NCI-H2029 (cell line): ENCODE results near the gene TBCCD1.
"Not testable (repeated sequence)": the region's sequence is repeated elsewhere in the genome, so short reads cannot be mapped to it uniquely, and the experiment has no call there.

Experiments used
- DNase-seq: peaks from one replicate; lab custom pipeline; 2025; lab: John Stamatoyannopoulos, UW

The TBCCD1 gene

DNA sequence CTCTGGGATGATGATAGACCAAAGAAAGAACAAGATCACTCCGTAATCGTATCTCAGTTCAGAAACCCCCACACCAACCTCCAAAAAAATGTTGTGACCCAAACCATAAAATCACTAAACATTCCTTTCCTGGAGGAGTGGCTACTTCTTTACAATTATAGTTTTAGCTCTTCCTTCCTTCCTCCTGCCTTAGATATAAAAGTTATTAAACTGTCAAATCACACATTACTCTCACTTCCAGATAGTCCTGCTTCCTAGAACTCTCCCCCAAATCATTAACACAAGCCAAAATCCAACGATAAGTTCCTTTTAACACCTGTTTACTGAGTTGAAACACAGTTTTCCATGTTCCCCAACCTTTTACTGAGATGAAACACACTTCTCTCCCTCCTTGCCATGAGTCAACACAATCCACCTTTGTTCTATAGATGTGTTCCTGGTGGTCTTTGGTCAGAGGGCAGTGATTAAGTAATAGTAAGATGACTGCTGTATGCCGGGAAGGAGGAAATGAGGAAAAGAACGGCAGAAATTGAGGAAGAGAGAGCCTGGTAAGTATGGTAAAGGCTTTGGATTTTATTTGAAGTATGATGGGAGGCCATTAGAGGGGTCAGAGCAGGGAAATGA lies 14.6 kb downstream of the TBCCD1 start:
- DNase-seq = no peak

DNA sequence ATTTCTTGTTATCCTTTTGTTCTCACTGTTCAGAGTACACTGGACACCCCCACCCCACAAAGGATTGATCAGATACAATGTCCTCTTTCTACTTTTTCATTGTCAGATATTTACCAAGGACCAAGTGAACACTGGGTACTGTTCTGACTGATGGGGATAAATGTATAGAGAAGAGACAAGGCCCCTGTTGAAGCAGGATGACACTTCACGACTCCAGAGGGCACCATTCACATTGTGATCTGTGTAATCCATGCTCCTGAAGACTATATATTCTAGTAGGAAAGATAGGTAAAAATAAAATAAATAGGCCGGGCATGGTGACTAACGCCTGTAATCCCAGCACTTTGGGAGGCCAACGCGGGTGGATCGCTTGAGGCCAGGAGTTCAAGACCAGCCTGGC lies 15.8 kb downstream of the TBCCD1 start:
- DNase-seq = no peak

DNA sequence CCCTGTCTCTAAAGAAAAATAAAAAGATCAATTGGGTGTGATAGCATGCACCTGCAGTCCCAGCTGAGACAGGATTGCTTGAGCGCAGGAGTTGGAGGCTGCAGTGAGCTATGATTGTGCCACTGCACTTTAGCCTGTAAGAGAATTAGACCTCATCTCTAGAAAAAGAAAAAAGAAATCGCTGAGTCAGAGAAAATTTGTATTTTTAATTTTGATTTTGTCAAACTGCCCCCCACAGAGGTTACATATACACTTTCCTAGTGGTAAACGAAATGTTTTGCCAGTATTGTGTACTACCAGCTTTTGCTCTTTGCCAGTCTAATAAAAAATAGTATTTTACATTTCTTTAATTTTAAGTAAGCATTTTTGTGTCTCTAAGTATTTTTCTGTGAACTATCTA lies 17.6 kb downstream of the TBCCD1 start:
- no peak for DNase-seq

DNA sequence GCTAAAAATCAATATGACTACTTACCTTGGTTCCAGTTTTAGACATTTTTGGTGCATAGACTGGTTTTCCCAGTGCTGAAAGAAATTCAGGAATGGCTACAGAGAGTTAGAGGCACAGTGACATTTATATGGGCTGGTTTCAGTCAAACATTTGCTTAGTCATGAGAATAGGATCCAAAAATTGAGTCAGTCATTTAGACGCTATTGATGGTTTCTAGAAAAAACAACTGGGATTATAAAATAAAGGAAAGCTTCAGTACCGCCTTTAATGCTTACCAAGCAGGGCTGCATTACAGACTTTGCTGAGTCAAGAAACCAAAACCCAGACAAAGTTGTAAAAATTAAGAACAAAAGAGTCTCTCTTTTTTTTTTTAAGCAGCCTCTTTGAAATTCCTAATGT lies 22.9 kb downstream of the TBCCD1 start, which contains the start of gene CRYGS:
TSS of gene CRYGS (minus strand) at position 100 of the 400 bp plus-strand sequence. CDS start at position 46, 54 bp downstream.
- DNase-seq = no peak

DNA sequence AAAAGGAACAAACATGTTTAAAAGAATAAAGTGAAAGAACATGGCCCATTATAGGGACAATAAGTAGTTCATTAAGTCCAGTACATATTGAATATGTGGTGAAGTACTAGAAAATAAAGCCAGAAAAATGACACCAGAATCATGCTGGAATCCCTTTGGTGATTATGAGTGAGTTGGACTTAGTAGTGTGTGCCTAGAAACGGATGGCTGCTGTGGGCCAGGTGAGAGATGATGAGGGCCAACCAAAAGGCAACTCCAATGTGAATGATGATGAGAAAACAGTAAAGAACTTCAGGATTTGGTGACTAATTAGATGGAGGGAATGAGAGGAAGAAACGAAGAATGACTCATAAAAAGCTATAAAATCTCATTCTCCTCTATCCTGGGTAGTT lies 26.3 kb downstream of the TBCCD1 start:
- no peak for DNase-seq

DNA sequence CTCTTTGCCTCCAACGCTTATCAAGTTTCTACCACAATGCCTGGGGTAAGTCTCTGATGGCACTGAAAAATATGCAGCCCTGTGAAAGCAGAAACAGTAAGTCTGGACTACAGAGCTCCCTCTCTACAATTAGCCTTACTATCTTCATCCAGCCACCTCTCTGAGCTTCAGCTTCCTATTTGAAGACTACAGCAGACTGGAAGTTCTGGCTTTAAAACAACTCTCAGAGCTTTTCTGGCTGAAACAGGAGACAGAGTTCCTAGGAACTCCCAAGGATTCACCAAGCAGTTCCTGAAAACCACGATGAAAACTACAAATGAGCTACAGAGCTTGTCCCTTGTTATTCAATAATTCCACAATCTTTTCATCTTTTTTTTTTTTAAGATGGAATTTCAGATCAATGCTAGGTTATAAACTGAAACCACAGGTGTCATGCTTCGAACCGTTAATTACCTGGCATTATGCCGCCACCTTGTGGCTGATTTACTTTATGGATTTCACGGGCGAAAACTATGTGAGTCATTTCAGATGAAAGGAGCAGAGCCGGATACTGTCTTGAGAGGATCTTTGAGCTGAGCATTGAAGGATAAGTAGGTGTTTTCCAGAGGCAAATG lies 26.8 kb downstream of the TBCCD1 start:
- DNase-seq = peak; percentile 33

DNA sequence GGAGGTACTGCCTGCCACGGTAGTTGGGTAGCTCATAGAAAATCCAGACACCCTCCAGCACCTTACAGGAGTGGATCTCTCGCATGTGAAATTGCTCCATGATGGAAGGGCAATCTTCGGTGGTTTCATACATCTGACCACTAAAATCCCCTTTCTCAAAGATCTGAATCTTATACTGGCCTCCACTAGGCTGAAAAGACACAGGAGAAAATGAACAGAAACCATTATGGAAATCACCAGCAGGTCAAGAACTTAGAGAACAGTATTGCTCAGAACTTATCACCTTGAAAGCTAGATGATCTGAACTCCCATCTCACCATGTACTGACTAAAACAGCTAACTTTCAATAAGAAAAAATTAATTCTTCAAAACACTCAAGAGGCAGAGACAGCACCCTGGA lies 28.4 kb downstream of the TBCCD1 start:
- DNase-seq = no peak

DNA sequence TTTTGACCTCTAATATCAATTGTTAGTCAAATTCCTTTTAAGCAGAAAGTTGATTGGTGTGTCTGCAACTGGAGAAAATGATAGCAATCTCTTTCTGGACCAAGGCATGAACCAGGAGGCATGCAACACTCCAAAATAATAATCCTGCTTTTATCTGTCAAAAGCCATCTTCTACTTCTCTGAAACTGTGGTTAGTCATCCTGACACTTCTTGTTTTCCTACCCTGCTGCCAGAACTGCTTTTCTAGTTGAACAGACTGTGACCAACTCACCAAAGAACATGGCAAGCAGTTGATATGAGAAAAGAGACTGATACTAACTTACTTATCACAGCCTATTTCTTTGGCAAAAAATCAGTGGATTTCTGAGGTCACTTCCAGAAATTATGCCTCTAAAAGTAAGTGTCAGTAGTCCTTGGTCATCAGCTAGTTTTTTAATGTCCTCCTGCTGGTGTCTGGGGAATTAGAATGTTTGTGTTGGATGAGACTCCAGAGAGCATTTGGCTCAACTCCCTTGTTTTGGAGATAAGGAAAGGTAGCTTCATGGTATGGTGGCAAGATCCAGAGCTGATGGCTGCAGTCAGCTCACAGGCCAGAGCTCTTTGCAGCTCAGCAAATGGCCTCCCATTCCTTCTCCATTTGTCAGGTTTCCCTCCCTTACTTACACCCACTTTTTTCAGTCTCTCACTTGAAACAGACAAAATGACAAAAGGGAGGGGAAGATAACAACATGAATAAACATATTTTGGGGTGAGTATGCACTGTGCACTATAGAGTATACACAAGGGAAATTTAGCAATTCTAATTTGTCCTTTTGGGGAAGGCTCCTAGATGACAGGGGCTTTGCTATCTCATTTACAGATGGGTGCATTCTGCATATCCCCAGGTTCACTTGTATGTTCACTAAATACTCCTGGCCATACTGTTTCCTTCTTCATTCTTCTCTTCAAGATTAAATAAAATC lies 30.0 kb downstream of the TBCCD1 start:
- no peak for DNase-seq

DNA sequence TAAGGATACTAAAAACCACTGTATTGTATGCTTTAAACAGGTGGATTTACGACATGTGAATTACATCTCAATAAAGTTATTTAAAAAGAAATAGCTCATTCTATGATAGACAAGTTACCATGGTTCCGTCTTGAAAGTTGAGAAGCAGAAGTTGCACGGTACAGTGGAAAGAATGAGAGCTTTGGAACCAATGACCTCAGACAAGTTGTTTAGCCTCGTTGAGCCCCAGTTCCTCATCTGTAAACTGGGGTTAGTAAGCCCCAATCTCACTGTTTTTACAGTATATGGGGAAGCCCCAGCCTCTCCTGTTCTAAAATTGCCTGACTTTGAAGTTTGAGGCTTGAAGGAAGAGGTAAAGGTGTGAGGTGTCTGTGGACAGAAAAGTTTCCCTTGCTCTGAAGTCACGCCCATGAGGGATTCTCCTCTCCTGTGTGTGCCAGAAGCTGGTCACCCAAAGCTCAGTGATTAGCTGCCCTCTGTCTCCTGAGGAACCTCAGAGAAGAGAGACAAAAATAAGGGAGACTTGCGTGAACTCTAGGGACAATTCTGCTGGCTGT lies 32.9 kb downstream of the TBCCD1 start:
- no peak for DNase-seq

DNA sequence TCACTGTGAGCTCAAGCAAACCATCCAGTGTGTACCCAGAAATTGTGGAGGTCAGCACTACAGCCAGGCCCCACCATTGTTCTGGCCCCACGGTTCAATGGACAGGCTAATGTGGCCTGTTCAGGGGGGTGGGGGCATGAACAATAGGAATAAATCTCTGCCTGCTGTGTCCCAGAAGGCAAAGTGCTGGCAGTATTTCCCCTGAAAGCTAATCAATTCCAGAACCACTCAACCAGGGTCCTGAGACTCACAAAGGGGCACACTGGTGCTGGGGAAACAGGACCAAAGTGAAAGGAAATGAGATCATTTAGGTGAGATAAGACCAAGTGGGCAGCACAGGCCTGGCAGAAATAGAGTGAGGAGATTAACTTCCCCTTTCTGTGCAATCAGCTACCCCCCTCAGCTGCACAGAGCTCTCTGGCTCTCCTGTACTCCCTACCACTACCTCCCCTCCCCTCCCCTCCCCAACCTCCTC lies 34.5 kb downstream of the TBCCD1 start:
- DNase-seq = no peak

DNA sequence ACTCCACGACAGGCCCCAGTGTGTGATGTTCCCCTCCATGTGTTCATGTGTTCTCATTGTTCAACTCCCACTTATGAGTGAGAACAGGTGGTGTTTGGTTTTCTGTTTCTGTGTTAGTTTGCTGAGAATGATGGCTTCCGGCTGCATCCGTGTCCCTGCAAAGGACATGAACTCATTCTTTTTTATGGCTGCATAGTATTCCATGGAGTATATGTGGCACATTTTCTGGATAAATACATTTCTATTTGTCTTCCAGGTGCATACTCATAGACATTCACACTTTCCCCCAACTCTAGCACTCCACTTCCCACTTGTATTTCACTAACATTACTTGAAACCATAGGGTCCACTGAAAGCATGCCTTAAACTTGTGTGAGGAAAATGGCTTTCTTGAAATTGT lies 35.4 kb downstream of the TBCCD1 start:
- DNase-seq = not testable (repeated sequence)

DNA sequence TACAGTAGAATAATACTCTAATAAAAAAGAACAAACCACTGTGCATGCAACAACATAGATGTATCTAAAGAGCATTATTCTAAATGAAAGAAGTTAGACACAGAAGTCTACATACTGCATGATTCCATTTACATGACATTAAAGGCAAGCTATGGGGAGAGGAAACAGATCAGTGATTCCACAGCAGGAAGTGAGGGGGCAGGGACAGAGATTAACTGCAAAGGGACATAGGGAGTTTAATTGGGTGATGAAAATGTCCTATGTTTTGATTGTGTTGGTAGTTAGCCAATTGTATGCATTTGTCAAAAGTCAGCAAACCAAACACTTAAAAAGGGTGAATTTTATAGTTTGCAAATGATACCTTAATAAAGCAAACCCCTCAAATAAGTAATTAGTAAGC lies 36.7 kb downstream of the TBCCD1 start:
- DNase-seq = no peak

DNA sequence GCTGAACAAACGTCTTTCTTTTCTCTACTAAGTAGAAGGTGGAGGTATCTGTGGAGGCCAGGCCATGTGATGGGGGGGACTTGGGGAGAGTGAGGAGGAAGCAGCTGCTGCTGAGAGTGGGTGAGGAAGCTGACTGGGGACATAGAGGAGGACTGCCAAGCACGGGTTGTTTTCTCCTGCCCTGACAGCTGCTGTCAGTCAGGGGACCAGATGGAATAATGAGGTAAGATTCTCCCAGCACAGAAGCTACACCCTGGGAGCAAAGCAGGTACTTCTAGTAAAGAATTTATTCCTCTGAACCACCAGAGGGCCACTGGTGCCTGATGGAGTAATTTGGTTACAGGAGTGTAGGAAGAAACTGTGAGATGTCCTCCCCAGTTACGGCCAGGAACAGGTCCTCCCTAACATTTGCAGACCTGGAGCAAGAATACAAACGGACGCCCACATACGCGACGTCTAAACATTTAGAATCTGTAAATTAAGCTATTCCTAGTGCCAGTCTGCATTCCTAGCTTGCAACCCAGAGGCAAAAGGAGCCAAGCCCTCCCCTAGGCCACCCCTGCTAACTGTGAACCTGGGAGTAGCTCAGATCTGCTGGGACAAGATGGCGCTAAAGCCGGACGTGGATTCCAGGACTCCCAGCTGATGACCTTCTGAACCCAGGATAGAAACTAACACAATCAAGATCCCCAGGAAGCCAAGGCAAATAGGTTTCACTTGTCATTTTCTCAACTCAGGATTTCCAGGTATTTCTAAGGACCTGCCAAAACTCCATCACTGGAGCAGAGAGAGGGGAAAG lies 37.7 kb downstream of the TBCCD1 start:
- DNase-seq = no peak

DNA sequence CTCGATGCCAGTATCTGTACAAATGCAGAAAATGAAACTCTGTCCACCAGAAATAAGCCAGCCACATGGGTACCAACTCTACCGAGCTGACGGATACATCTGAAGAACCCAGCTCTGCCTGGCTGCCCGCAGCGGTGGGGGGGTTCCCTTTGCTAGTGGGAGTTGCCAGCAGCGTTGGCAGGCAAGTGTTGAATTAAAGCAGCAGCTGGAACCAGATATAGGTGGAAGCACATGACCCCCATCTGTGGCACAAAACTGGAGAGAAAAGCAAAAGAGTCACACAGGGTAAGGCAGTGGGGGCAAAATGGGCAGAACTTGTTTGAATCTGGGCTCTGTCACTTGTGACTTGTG lies 40.9 kb downstream of the TBCCD1 start:
- no peak for DNase-seq

DNA sequence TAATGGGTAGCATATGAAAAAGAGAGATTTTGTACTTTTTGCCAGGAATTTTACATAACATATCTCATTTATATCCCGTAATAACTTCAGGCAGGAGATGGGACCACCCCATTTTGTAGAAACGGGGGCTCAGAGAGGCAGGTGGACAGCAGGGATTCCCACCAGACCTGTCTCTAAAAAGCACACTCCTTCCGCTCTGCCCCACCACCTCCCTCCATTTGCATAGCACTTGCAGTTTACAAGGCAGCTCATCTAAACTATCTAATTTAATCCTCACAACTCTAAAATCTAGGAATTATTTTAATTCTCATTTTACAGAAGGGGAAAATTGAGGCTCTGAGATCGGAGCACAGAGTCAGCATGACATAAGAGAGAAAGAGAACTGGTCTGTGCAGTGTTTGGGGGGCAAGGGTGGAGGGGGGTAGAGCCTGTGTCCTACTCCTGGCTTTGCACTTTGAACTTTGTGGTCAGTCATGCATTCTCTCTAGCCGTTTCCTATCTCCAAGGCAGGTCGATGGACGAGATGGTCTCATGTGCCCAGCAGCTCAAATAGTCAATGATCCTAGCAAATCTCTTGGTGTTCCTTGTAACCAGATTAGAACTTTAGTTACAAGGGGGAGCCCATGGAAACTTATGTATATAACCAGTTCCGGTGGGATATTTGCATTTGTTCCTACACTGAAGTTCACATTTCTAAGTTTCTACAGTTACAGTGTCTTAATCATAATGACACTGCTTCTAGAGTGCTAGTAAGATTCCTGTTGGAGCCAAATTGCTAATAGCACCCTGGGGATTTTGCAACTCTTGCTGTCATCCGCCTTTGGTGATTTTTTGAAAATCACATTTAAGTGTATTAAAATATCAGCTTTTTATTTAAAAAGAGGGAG lies 41.5 kb downstream of the TBCCD1 start:
- no peak for DNase-seq

DNA sequence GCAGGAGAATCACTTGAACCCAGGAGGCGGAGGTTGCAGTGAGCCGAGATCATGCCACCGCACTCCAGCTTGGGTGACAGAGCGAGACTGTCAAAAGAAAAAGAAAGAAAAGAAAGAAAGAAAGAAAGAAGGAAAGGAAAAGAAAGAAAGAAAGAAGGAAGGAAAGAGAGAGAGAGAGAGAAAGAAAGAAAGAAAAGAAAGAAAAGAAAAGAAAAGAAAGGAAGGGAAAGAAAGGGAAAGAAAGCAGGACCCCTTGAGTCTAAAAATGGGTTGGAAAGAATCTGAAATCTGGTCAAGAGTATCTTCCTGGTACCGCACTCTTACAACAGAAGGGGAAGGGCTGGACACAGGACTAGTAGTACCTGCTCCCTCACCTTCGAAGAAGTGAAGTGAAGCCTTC lies 42.5 kb downstream of the TBCCD1 start:
- no peak for DNase-seq

DNA sequence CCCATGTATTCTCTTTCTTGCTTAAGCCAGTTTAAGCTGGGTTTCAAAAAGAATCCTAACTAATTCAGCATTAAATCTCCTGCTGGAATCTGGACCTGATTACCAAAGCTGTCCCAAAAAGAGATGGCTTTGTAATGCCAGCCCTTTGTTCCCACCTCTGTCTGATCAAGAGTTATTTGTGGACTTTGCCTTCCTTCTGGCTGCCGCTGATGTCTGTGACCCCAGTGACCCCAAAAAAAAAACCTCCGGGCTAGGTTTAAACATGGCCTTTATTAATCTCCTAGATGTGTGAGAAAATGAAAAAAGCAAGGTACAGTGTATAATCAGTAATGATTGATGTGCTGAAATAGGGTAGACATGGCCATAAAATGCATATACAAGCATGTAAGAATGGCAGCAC lies 43.7 kb downstream of the TBCCD1 start:
- DNase-seq = no peak

DNA sequence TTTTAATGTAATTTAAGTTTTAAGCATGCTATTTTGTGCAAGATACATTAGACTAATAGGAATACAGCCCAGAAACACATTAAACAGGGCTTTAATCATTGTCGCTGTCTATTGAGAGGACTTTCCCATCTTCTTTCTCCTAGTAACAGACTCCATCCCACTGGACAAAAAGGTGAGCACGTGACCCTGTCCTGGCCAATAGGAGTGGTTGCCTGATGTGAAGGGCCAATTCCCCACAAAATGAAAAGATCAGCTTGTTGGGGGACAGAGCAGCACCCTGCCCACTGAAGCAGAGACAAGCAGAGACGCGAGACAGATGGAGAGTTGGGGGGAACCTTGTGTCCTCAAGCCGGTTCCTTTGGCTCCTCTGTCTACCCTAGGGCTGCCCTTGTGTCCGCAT lies 44.1 kb downstream of the TBCCD1 start:
- no peak for DNase-seq

DNA sequence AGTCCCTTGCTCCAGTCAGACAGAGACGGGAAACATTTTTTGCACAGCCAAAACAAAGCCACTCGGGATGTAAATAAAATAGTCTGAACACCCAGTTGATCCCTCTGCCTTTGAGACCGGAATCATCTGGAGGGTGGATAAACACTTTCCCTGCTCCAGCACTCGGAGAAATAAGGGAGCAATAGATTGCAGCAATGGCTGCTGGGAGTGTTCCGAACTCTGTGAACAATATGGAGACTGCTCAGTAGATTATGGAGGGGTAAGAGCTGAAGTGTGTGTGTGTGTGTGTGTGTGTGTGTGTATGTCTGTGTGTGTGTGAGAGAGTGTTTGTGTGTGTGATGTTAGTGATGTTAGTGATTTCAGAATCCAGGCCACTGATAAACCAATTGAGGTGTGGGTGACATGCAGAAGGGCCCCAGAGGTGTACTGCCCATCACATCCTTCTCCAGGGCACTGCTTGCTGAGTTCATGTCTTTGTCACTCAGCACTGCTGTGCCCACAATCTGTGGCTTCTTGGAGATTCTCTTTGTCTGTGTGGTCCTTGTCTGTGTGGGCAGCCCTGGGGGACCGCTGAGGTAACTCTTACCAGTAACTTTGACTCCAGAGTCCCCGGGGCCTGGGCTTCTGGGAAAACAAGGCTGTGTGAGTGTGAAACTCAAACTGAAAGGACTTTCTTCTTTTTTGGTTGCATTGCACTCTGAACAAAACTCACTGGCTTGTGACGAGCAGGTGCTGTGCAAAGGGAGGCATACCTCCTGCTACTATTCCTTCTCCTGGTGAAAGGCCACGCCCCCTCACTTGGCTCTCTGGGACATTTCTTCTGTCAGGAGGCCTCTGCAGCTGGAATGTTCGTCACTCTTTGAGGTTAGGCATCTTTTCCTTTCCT lies 45.9 kb downstream of the TBCCD1 start:
- no peak for DNase-seq

DNA sequence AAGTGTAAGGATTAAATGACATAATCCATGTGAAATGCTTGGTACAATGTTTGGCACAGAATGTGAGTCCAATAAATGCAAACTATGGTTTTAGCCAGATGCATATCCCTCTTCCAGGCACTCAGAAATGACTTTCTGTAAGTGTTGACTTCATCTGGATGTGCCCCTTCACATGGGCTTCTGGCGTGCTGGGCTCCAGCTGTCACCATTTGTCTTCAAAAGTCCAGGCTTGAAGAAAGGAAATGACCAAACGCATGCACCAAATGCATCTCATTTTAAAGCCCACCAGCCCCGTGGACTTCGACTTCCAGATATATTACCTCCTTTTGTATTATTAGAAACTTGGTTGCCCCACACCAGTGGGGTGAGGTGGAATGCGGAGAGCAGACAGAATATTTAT lies 46.7 kb downstream of the TBCCD1 start:
- DNase-seq = no peak
